GM12874 (cell line): ENCODE measurements around the gene RGS9.

Source experiments
- CTCF ChIP-seq: IDR thresholded peaks from 2 replicates; pipeline ENCODE4 v1.5.1; 2011; ENCODE audit warnings: low read depth, mild to moderate bottlenecking, control low read depth, low read length, moderate library complexity; ENCODE audit not compliant: insufficient read depth

RGS9 gene

GRCh38 chr17:65219707-65220106 lies 82.5 kb downstream of the RGS9 start:
- no peak for TF ChIP-seq CTCF

GRCh38 chr17:65220732-65221131 lies 83.6 kb downstream of the RGS9 start:
- TF ChIP-seq CTCF, result no peak

DNA sequence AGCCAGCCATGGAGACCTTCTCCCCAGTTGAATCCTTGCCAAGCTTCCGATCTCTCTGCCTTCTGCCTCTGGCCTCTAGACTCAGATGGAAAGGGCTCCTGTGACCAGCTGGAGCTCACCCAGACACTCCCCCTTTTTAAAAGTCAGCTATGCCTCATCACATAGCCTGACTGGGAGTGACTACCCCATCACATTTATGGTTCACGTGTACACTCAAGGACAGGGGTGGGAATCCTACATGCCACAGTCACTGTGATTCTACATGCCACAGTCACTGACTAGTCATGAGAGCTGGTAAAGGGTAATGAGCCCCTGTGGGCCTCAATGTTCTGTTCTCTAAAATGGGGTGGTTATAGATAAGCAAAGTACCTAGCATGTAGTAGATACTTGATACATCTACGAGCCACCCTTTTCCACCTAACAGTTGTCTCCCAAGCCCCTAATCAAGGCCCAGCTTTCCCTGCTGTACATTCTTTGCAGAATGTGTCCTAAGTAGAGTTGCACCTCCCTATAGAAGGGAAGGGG lies 85.1 kb downstream of the RGS9 start:
- no peak for TF ChIP-seq CTCF

- no peak for TF ChIP-seq CTCF
These were observed 87.9 kb downstream of the RGS9 start for GRCh38 chr17:65225061-65225460.

DNA sequence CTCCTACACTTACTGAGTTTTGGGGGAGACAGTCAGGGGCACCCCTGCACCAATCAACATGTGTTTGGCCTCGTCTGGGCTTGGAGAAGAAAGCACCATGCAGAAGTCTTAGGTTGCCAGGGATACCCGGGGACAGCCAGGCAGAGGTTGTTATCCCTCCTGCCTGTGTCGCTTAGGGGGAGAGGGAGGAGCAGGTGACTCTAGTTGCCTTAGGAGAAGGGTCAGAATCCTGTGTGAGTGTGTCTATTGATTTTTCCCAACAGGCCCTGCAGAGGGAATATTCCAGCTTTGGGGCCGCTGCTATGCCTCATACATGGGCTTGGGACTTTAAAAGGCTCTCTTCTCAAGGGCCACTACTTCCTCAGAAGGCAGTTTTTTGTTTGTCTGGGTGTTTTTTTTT lies 89.1 kb downstream of the RGS9 start:
- no peak for TF ChIP-seq CTCF

GRCh38 chr17:65227637-65228036 lies 90.5 kb downstream of the RGS9 start:
- TF ChIP-seq CTCF, result no peak

DNA sequence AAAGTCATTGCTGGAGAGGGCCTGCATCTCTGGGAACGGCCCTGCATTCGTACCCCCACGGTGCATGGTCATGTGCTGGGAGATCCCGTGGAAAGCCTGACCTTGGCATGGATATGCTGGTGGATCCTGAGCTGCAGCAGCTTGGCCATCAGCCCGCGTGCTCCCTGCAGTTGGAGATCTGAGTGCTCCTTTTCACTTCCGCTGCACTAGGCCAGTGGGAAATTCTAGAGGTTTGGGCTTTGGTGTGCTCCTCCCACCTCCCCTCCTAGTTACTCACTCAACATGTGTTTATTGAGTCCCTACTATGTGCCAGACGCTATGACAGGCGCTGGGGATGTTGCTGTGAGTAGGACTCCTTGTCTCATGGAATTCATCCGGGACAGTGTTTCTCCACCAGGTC lies 91.1 kb downstream of the RGS9 start:
- TF ChIP-seq CTCF, result no peak
